WTC11 (cell line): ENCODE measurements around the gene ARHGAP22. TPM values are rescaled to one million over a fixed set of nuclear protein-coding genes. Genes with fewer than 3 reads are reported as not detected.
"Not testable (repeated sequence)": the region's sequence is repeated elsewhere in the genome, so short reads cannot be mapped to it uniquely, and the experiment has no call there.

Experiments
- ATAC-seq: fragments of 200-7000 bp; cut with Tn5 transposase; 2 replicates; pipeline ENCODE4 v1.10.0; 2021; ENCODE audit warnings: mild to moderate bottlenecking, moderate library complexity
- CTCF ChIA-PET: fragments of 300-600 bp; sonication (Branson Sonifier 250); formaldehyde crosslinking; loops from one replicate; lab custom pipeline; 2021; ENCODE audit warnings: antibody characterized with exemption; lab: Charles Lee
- POLR2A ChIA-PET: fragments of 350-600 bp; sonication (Branson Sonifier 250); formaldehyde crosslinking; loops from one replicate; lab custom pipeline; 2021; ENCODE audit warnings: antibody characterized with exemption; lab: Charles Lee
- DNase-seq: peaks from one replicate; pipeline ENCODE4 v3.0.0; 2021; ENCODE audit warnings: low spot score
- H3K27ac Mint-ChIP-seq: 2 replicates; pipeline ENCODE4 v1.8.0; 2021; ENCODE audit warnings: mixed read lengths
- H3K27me3 Mint-ChIP-seq: 2 replicates; pipeline ENCODE4 v1.8.0; 2021; ENCODE audit warnings: low read depth, mild to moderate bottlenecking, moderate library complexity, mixed read lengths
- H3K36me3 Mint-ChIP-seq: 2 replicates; pipeline ENCODE4 v1.8.0; 2021; ENCODE audit warnings: mixed read lengths
- H3K4me1 Mint-ChIP-seq: 2 replicates; pipeline ENCODE4 v1.8.0; 2022; ENCODE audit warnings: mixed read lengths
- H3K4me3 Mint-ChIP-seq: 2 replicates; pipeline ENCODE4 v1.8.0; 2021; ENCODE audit warnings: mild to moderate bottlenecking, moderate library complexity, mixed read lengths
- H3K9me3 Mint-ChIP-seq: 2 replicates; pipeline ENCODE4 v1.8.0; 2021; ENCODE audit warnings: mixed read lengths
- CBFB ChIP-seq: sonication (generic); formaldehyde crosslinking; IDR thresholded peaks from 2 replicates; pipeline ENCODE4 v1.8.1; 2022; ENCODE audit warnings: mild to moderate bottlenecking, low read depth, missing genetic modification reagents
- CREM ChIP-seq: sonication (generic); formaldehyde crosslinking; IDR thresholded peaks from 2 replicates; pipeline ENCODE4 v1.8.1; 2022; ENCODE audit warnings: mild to moderate bottlenecking, missing genetic modification reagents, moderate library complexity
- ESRRA ChIP-seq: sonication (generic); formaldehyde crosslinking; IDR thresholded peaks from 2 replicates; pipeline ENCODE4 v1.8.1; 2022; ENCODE audit warnings: mild to moderate bottlenecking, missing genetic modification reagents, borderline replicate concordance
- GRHL2 ChIP-seq: fragments of 250-450 bp; sonication (Bioruptor Pico); IDR thresholded peaks from 2 replicates; pipeline ENCODE4 v1.8.0; 2022; ENCODE audit warnings: mild to moderate bottlenecking, moderate library complexity; ENCODE audit not compliant: insufficient replicate concordance, severe bottlenecking
- HMGA2 ChIP-seq: fragments of 250-450 bp; sonication (Bioruptor Pico); IDR thresholded peaks from 2 replicates; pipeline ENCODE4 v1.4.0; 2021; ENCODE audit warnings: mild to moderate bottlenecking, moderate library complexity
- JUN ChIP-seq: sonication (generic); formaldehyde crosslinking; IDR thresholded peaks from 2 replicates; pipeline ENCODE4 v1.8.0; 2023; ENCODE audit warnings: mild to moderate bottlenecking, missing genetic modification reagents
- NFYB ChIP-seq: sonication (generic); formaldehyde crosslinking; conservative IDR thresholded peaks from 2 replicates; pipeline ENCODE4 v1.8.0; 2022; ENCODE audit warnings: low read depth, missing genetic modification reagents
- NR1H2 ChIP-seq: sonication (generic); formaldehyde crosslinking; IDR thresholded peaks from 2 replicates; pipeline ENCODE4 v1.9.0; 2021; ENCODE audit warnings: mild to moderate bottlenecking, moderate library complexity, missing genetic modification reagents
- RORB ChIP-seq: fragments of 250-450 bp; sonication (Bioruptor Pico); IDR thresholded peaks from 2 replicates; pipeline ENCODE4 v1.9.0; 2021; ENCODE audit warnings: mild to moderate bottlenecking
- SP1 ChIP-seq: sonication (generic); formaldehyde crosslinking; conservative IDR thresholded peaks from 2 replicates; pipeline ENCODE4 v1.8.1; 2022; ENCODE audit warnings: missing genetic modification reagents
- TCF7 ChIP-seq: sonication (generic); formaldehyde crosslinking; IDR thresholded peaks from 2 replicates; pipeline ENCODE4 v1.8.0; 2022; ENCODE audit warnings: mild to moderate bottlenecking, low read depth, missing genetic modification reagents, moderate library complexity
- TEAD1 ChIP-seq: sonication (generic); formaldehyde crosslinking; IDR thresholded peaks from 2 replicates; pipeline ENCODE4 v1.8.0; 2022; ENCODE audit warnings: mild to moderate bottlenecking, missing genetic modification reagents
- TEAD4 ChIP-seq: sonication (generic); formaldehyde crosslinking; IDR thresholded peaks from 2 replicates; pipeline ENCODE4 v1.8.0; 2022; ENCODE audit warnings: mild to moderate bottlenecking, missing genetic modification reagents
- USF2 ChIP-seq: sonication (generic); formaldehyde crosslinking; IDR thresholded peaks from 2 replicates; pipeline ENCODE4 v1.8.1; 2023; ENCODE audit warnings: mild to moderate bottlenecking, missing genetic modification reagents, moderate library complexity
- ZNF219 ChIP-seq: sonication (generic); formaldehyde crosslinking; IDR thresholded peaks from 2 replicates; pipeline ENCODE4 v1.8.0; 2023; ENCODE audit warnings: missing genetic modification reagents, mild to moderate bottlenecking, borderline replicate concordance
- ZNF416 ChIP-seq: fragments of 250-450 bp; sonication (Bioruptor Pico); IDR thresholded peaks from 2 replicates; pipeline ENCODE4 v1.9.0; 2021; ENCODE audit warnings: mild to moderate bottlenecking, inconsistent platforms
- ZNF425 ChIP-seq: fragments of 250-450 bp; sonication (Bioruptor Pico); conservative IDR thresholded peaks from 2 replicates; pipeline ENCODE4 v1.9.0; 2021; ENCODE audit warnings: mild to moderate bottlenecking
- total RNA-seq: library from RNA; stranded (reverse); gene quantifications from 3 replicates; pipeline ENCODE4 v1.2.3, GENCODE V29; 2021
- TF ChIP-seq, protein P1 (sequence below): fragments of 250-450 bp; sonication (Bioruptor Pico); IDR thresholded peaks from 2 replicates; pipeline ENCODE4 v1.9.0; 2021; ENCODE audit warnings: mild to moderate bottlenecking, borderline replicate concordance
- TF ChIP-seq, protein P2 (sequence below): sonication (generic); formaldehyde crosslinking; IDR thresholded peaks from 2 replicates; pipeline ENCODE4 v1.8.1; 2022; ENCODE audit warnings: low read depth, mild to moderate bottlenecking, moderate library complexity, missing genetic modification reagents, borderline replicate concordance
- TF ChIP-seq, protein P3 (sequence below): sonication (generic); formaldehyde crosslinking; IDR thresholded peaks from 2 replicates; pipeline ENCODE4 v1.8.1; 2023; ENCODE audit warnings: mild to moderate bottlenecking, missing genetic modification reagents
- TF ChIP-seq, protein P4 (sequence below): sonication (generic); formaldehyde crosslinking; IDR thresholded peaks from 2 replicates; pipeline ENCODE4 v1.8.0; 2022; ENCODE audit warnings: mild to moderate bottlenecking, missing genetic modification reagents

The ARHGAP22 gene
- total RNA-seq, 1 experiment from 2014 or later = 8.6 TPM

GRCh38 chr10:48645600-48645999, 40.7 kb upstream of the ARHGAP22 start (continued):
- TF ChIP-seq, protein P1, sequence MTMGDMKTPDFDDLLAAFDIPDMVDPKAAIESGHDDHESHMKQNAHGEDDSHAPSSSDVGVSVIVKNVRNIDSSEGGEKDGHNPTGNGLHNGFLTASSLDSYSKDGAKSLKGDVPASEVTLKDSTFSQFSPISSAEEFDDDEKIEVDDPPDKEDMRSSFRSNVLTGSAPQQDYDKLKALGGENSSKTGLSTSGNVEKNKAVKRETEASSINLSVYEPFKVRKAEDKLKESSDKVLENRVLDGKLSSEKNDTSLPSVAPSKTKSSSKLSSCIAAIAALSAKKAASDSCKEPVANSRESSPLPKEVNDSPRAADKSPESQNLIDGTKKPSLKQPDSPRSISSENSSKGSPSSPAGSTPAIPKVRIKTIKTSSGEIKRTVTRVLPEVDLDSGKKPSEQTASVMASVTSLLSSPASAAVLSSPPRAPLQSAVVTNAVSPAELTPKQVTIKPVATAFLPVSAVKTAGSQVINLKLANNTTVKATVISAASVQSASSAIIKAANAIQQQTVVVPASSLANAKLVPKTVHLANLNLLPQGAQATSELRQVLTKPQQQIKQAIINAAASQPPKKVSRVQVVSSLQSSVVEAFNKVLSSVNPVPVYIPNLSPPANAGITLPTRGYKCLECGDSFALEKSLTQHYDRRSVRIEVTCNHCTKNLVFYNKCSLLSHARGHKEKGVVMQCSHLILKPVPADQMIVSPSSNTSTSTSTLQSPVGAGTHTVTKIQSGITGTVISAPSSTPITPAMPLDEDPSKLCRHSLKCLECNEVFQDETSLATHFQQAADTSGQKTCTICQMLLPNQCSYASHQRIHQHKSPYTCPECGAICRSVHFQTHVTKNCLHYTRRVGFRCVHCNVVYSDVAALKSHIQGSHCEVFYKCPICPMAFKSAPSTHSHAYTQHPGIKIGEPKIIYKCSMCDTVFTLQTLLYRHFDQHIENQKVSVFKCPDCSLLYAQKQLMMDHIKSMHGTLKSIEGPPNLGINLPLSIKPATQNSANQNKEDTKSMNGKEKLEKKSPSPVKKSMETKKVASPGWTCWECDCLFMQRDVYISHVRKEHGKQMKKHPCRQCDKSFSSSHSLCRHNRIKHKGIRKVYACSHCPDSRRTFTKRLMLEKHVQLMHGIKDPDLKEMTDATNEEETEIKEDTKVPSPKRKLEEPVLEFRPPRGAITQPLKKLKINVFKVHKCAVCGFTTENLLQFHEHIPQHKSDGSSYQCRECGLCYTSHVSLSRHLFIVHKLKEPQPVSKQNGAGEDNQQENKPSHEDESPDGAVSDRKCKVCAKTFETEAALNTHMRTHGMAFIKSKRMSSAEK (CRISPR knock-in tag) = no peak
- no peak for TF ChIP-seq TEAD4 (CRISPR knock-in tag)
- TF ChIP-seq RORB (CRISPR knock-in tag) = no peak
- no peak for TF ChIP-seq CREM (CRISPR knock-in tag)
- TF ChIP-seq, all 79 proteins: peak for 0

GRCh38 chr10:48641099-48641690, 36.3 kb upstream of the ARHGAP22 start:
- POLR2A ChIA-PET, H3K27me3 Mint-ChIP-seq, H3K4me1 Mint-ChIP-seq, DNase-seq, ATAC-seq, H3K27ac Mint-ChIP-seq, H3K4me3 Mint-ChIP-seq: not testable (repeated sequence)
- CTCF ChIA-PET = interaction anchor here (1.3 kb wide), 1 partner anchor 17 kb away, joined by 3 read pairs; no protein-coding TSS in a partner anchor
- Mint-ChIP-seq H3K36me3 (peaks cover 12% of the 10 kb centered on the region), H3K9me3 (peaks cover 38% of the 10 kb centered on the region)

DNA sequence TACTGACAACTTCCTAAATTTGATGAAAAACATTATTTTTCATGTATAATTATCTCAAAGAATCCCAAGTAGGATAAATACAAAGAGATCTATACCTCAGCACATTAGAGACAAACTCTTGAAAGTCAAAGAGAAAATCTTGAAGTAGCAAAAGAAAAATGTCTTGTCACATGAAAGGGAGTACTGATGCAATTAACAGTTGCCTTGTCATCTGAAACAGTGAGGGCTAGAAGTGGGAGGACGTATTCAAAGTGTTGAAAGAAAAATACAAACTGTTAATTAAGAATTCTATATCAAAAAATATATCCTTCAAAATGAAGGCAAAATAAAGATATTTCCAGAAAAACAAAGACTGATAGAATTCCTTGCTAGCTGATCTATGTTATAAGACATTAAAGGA, 35.5 kb upstream of the ARHGAP22 start:
- Mint-ChIP-seq H3K9me3 (peaks cover 38% of the 10 kb centered on the region), H3K27ac (no peak overlapping the region), H3K4me3 (no peak overlapping the region), H3K27me3 (peaks cover 2% of the 10 kb centered on the region), H3K4me1 (no peaks in the 10 kb centered on the region), H3K36me3 (peaks cover 12% of the 10 kb centered on the region)
- CTCF ChIA-PET = interaction anchor here (1.3 kb wide), 1 partner anchor 18 kb away, joined by 3 read pairs; no protein-coding TSS in a partner anchor
- no peak for TF ChIP-seq ZNF425 (CRISPR knock-in tag)
- no peak for TF ChIP-seq TCF7 (CRISPR knock-in tag)
- TF ChIP-seq RORB (CRISPR knock-in tag) = no peak
- no peak for TF ChIP-seq CREM (CRISPR knock-in tag)
- no peak for TF ChIP-seq SP1 (CRISPR knock-in tag)
- no peak for TF ChIP-seq ZNF219
- TF ChIP-seq NFYB (CRISPR knock-in tag) = no peak
- no peak for TF ChIP-seq GRHL2 (CRISPR knock-in tag)
- TF ChIP-seq TEAD1 (CRISPR knock-in tag) = no peak
- no peak for TF ChIP-seq ZNF416
- no peak for TF ChIP-seq ESRRA (CRISPR knock-in tag)
- TF ChIP-seq, protein P2, sequence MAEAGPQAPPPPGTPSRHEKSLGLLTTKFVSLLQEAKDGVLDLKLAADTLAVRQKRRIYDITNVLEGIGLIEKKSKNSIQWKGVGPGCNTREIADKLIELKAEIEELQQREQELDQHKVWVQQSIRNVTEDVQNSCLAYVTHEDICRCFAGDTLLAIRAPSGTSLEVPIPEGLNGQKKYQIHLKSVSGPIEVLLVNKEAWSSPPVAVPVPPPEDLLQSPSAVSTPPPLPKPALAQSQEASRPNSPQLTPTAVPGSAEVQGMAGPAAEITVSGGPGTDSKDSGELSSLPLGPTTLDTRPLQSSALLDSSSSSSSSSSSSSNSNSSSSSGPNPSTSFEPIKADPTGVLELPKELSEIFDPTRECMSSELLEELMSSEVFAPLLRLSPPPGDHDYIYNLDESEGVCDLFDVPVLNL (CRISPR knock-in tag) = no peak
- TF ChIP-seq, protein P3, sequence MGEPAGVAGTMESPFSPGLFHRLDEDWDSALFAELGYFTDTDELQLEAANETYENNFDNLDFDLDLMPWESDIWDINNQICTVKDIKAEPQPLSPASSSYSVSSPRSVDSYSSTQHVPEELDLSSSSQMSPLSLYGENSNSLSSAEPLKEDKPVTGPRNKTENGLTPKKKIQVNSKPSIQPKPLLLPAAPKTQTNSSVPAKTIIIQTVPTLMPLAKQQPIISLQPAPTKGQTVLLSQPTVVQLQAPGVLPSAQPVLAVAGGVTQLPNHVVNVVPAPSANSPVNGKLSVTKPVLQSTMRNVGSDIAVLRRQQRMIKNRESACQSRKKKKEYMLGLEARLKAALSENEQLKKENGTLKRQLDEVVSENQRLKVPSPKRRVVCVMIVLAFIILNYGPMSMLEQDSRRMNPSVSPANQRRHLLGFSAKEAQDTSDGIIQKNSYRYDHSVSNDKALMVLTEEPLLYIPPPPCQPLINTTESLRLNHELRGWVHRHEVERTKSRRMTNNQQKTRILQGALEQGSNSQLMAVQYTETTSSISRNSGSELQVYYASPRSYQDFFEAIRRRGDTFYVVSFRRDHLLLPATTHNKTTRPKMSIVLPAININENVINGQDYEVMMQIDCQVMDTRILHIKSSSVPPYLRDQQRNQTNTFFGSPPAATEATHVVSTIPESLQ (CRISPR knock-in tag) = no peak
- TF ChIP-seq, protein P4, sequence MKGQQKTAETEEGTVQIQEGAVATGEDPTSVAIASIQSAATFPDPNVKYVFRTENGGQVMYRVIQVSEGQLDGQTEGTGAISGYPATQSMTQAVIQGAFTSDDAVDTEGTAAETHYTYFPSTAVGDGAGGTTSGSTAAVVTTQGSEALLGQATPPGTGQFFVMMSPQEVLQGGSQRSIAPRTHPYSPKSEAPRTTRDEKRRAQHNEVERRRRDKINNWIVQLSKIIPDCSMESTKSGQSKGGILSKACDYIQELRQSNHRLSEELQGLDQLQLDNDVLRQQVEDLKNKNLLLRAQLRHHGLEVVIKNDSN = no peak
- no peak for TF ChIP-seq HMGA2
- no peak for TF ChIP-seq USF2 (CRISPR knock-in tag)
- TF ChIP-seq NR1H2 (CRISPR knock-in tag) = no peak
- TF ChIP-seq JUN (CRISPR knock-in tag) = no peak
- no peak for TF ChIP-seq CBFB
- ATAC-seq (no peak), DNase-seq (no peak)
- POLR2A ChIA-PET = no interaction called here
